ENCODE data around the gene VPS29.

DNA sequence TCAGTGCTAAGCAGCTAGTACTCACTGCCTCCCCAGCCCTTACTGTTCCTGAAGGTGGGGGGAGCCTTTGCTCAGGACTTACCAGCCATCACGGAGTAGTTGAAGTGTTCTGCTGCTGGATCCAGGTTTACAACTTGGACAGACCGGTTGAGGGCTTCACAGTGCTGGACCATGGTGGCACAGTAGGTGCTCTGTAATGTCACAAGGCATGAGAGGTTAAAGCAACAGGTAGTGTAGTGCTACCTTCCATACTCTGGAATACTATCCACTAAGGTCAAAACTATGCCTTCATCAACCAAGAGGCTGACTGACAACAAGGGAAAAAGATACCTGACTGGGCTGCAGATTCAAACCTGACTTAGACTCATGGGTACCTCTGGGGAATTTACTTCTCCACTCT lies 36.9 kb downstream of the VPS29 start:
- TF ChIP-seq POLR2A (IDR thresholded peaks at IDR 0.05) = no peak
- TF ChIP-seq, protein P1, sequence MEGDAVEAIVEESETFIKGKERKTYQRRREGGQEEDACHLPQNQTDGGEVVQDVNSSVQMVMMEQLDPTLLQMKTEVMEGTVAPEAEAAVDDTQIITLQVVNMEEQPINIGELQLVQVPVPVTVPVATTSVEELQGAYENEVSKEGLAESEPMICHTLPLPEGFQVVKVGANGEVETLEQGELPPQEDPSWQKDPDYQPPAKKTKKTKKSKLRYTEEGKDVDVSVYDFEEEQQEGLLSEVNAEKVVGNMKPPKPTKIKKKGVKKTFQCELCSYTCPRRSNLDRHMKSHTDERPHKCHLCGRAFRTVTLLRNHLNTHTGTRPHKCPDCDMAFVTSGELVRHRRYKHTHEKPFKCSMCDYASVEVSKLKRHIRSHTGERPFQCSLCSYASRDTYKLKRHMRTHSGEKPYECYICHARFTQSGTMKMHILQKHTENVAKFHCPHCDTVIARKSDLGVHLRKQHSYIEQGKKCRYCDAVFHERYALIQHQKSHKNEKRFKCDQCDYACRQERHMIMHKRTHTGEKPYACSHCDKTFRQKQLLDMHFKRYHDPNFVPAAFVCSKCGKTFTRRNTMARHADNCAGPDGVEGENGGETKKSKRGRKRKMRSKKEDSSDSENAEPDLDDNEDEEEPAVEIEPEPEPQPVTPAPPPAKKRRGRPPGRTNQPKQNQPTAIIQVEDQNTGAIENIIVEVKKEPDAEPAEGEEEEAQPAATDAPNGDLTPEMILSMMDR (IDR thresholded peaks at IDR 0.05) = no peak

Data from Peyer's patch (tissue), 4 donors.